GM12892 (cell line): ENCODE measurements around the gene DLG5.

Source experiments
- POLR2A ChIP-seq: IDR thresholded peaks from 2 replicates; pipeline ENCODE4 v1.6.1; 2011; ENCODE audit warnings: low read depth, low read length, control low read depth
- POLR2AphosphoS5 ChIP-seq: IDR thresholded peaks from 2 replicates; pipeline ENCODE4 v1.6.1; 2011; ENCODE audit warnings: low read depth, low read length, control low read depth
- TAF1 ChIP-seq: IDR thresholded peaks from 2 replicates; pipeline ENCODE4 v1.6.1; 2011; ENCODE audit warnings: low read depth, mild to moderate bottlenecking, control low read depth, low read length, borderline replicate concordance

DNA sequence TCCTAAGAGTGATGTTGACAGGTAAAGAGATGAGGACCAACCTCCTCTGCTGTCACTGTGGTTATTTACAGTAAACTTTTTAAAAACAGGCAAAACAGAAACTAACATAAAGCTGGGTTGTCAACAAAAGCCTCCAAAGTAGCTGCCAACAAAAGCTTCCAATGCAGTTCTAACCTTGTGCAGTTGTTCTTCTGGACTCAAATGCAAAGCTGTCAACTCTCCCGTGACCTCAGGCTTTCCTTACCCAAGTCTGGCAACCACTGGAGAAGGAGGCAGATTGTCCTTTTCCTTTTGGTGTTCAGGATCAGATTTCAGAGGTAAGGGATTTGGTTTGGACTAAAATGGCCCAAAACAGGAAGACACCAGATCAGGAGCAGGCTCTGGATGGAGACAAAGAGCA lies 63.1 kb downstream of the DLG5 start:
- TF ChIP-seq POLR2AphosphoS5 (no peak), POLR2A (no peak), TAF1 (no peak)
